MV-4-11 (cell line): Measurements from ENCODE around the gene GLB1L.
"Not testable (repeated sequence)": the region's sequence is repeated elsewhere in the genome, so short reads cannot be mapped to it uniquely, and the experiment has no call there.

Experiments
- DNase-seq: peaks from one replicate; lab custom pipeline; 2025; lab: John Stamatoyannopoulos, UW

GLB1L gene

GRCh38 chr2:219280651-219281050 is 35.4 kb upstream of the GLB1L start:
- DNase-seq: no peak

GRCh38 chr2:219279916-219280516 is 34.8 kb upstream of the GLB1L start:
- DNase-seq: no peak

- DNase-seq: peak; percentile 97
Measured at GRCh38 chr2:219279151-219279915, 34.1 kb upstream of the GLB1L start, which contains the start of gene DNAJB2. Gene DNAJB2, plus strand, starts transcription at chr2:219279366. Its CDS starts 468 bp downstream, at chr2:219279834.

GRCh38 chr2:219278655-219279150 is 33.5 kb upstream of the GLB1L start:
- no peak for DNase-seq

- peak; percentile 16 for DNase-seq
Measured at GRCh38 chr2:219277703-219278654, 32.7 kb upstream of the GLB1L start.

GRCh38 chr2:219274361-219274921 is 29.2 kb upstream of the GLB1L start:
- no peak for DNase-seq

- no peak for DNase-seq
Measured at GRCh38 chr2:219273937-219274336, 28.7 kb upstream of the GLB1L start.

GRCh38 chr2:219272995-219273394 is 27.8 kb upstream of the GLB1L start:
- peak; percentile 25 for DNase-seq

- DNase-seq: no peak
Measured at GRCh38 chr2:219272356-219272755, 27.1 kb upstream of the GLB1L start.

GRCh38 chr2:219271021-219271420 is 25.8 kb upstream of the GLB1L start:
- no peak for DNase-seq

GRCh38 chr2:219270055-219270372 is 24.8 kb upstream of the GLB1L start:
- no peak for DNase-seq

GRCh38 chr2:219269362-219270054 is 24.3 kb upstream of the GLB1L start:
- no peak for DNase-seq

- no peak for DNase-seq
Measured at GRCh38 chr2:219268294-219268693, 23.1 kb upstream of the GLB1L start.

GRCh38 chr2:219266886-219267285 is 21.6 kb upstream of the GLB1L start:
- DNase-seq: no peak

- DNase-seq: no peak
Measured at GRCh38 chr2:219266232-219266631, 21.0 kb upstream of the GLB1L start.

- DNase-seq: no peak
Measured at GRCh38 chr2:219261024-219261855, 16.0 kb upstream of the GLB1L start.

- DNase-seq: not testable (repeated sequence)
Measured at GRCh38 chr2:219258942-219259341, 13.7 kb upstream of the GLB1L start.

GRCh38 chr2:219254590-219255201 is 9.5 kb upstream of the GLB1L start:
- DNase-seq: peak; percentile 81

- peak; percentile 69 for DNase-seq
Measured at GRCh38 chr2:219253753-219254589, 8.7 kb upstream of the GLB1L start, which contains the start of gene TUBA4A. Gene TUBA4A, minus strand, starts transcription at chr2:219253918. Its CDS starts 60 bp downstream, at chr2:219253858.
